MCF 10A (cell line): ENCODE measurements around the gene CCDC183. TPM values are rescaled to one million over a fixed set of nuclear protein-coding genes. Genes with fewer than 3 reads are reported as not detected.

Experiments
- BruUV-seq: library from RNA; stranded (reverse); fragments of 400-500 nt; replicated peaks from 2 replicates; lab custom pipeline; 2021; lab: Mats Ljungman, UMichigan
- CTCF ChIA-PET: fragments of 300-600 bp; sonication (Branson Sonifier 250); formaldehyde crosslinking; extraction: SDS; loops from one replicate; lab custom pipeline; 2021; ENCODE audit warnings: antibody characterized with exemption, inconsistent platforms; lab: Yijun Ruan, JAX
- POLR2A ChIA-PET: fragments of 300-600, 350-650 bp; sonication (Branson Sonifier 250); formaldehyde crosslinking; extraction: SDS; loops from one replicate; lab custom pipeline; 2020; ENCODE audit warnings: antibody characterized with exemption, inconsistent platforms; lab: Yijun Ruan, JAX
- DNase-seq: peaks from one replicate; pipeline ENCODE4 v3.0.0-alpha.2; 2018; ENCODE audit not compliant: unreplicated experiment
- H3K27ac Mint-ChIP-seq: one replicate; pipeline ENCODE4 v1.8.0; 2022; ENCODE audit warnings: mild to moderate bottlenecking, low read depth, mixed read lengths; ENCODE audit not compliant: unreplicated experiment
- H3K27me3 Mint-ChIP-seq: one replicate; pipeline ENCODE4 v1.8.0; 2022; ENCODE audit warnings: mixed read lengths; ENCODE audit not compliant: insufficient read depth, unreplicated experiment
- H3K36me3 Mint-ChIP-seq: one replicate; pipeline ENCODE4 v1.8.0; 2022; ENCODE audit warnings: mild to moderate bottlenecking, moderate library complexity, mixed read lengths; ENCODE audit not compliant: insufficient read depth, unreplicated experiment
- H3K4me1 Mint-ChIP-seq: one replicate; pipeline ENCODE4 v1.8.0; 2022; ENCODE audit warnings: mixed read lengths; ENCODE audit not compliant: insufficient read depth, unreplicated experiment
- H3K4me3 Mint-ChIP-seq: one replicate; pipeline ENCODE4 v1.8.0; 2022; ENCODE audit warnings: mild to moderate bottlenecking, moderate library complexity, mixed read lengths; ENCODE audit not compliant: unreplicated experiment
- H3K9me3 Mint-ChIP-seq: one replicate; pipeline ENCODE4 v1.8.0; 2022; ENCODE audit warnings: mixed read lengths; ENCODE audit not compliant: unreplicated experiment
- CTCF ChIP-seq: fragments of 200-600 bp; IDR thresholded peaks from one replicate; pipeline ENCODE4 v1.8.0; 2022; ENCODE audit warnings: antibody characterized with exemption, mild to moderate bottlenecking; ENCODE audit not compliant: unreplicated experiment
- intact Hi-C: fragments of 100-400 bp; cut with micrococcal nuclease; formaldehyde crosslinking; loops from 2 replicates; pipeline ENCODE4 v1.14.1; 2022
- total RNA-seq: library from RNA; stranded (reverse); gene quantifications from 2 replicates; pipeline ENCODE4 v1.2.3, GENCODE V29; 2022

Gene CCDC183
- total RNA-seq, 1 experiment from 2014 or later, result 0.26 TPM

GRCh38 chr9:136761545-136761981, 34.6 kb upstream of the CCDC183 start:
- no TSS peak for BruUV-seq
- no peak for DNase-seq
- intact Hi-C loops, result no loop called here
- H3K36me3 Mint-ChIP-seq, result no peaks in the 10 kb centered on the region
- CTCF ChIA-PET, result interaction anchor here (0.6 to 4.8 kb wide), 5 partner anchors 13 to 345 kb away, joined by 3 to 30 read pairs (median 4); no protein-coding TSS in a partner anchor
- no peak for TF ChIP-seq CTCF
- peaks cover 2% of the 10 kb centered on the region for H3K4me1 Mint-ChIP-seq
- no peaks in the 10 kb centered on the region for H3K27me3 Mint-ChIP-seq
- H3K27ac Mint-ChIP-seq, result no peak overlapping the region
- POLR2A ChIA-PET, result no interaction called here
- no peaks in the 10 kb centered on the region for H3K9me3 Mint-ChIP-seq
- H3K4me3 Mint-ChIP-seq, result no peak overlapping the region

DNA sequence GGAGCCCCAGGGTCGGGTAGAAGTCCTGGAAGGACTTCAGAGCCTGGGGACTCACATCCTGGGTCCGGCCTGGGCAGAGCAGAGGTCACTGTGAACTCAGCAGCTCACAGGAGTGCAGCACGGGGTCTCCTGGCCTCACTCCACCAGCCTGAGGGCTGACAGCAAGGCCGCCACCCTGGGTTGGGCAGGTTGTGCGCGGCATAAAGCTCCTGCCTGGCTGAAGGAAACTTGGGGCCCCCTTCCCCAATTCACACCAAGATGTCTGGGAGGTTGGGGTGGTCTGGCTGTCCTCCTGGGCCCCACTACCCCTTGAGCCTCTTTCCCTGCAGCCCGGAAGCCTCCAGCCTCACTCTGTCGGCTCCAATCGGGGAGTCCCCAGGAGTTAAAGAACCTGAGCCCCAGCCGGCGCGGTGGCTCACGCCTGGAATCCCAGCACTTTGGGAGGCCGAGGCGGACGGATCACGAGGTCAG, 33.9 kb upstream of the CCDC183 start:
- Mint-ChIP-seq H3K4me1 (peaks cover 7% of the 10 kb centered on the region), H3K27ac (no peak overlapping the region), H3K36me3 (no peaks in the 10 kb centered on the region), H3K27me3 (no peaks in the 10 kb centered on the region), H3K9me3 (no peaks in the 10 kb centered on the region), H3K4me3 (no peak overlapping the region)
- ChIA-PET POLR2A (no interaction called here), CTCF (interaction anchor here (0.6 to 4.8 kb wide), 5 partner anchors 12 to 273 kb away, joined by 3 to 30 read pairs (median 3); no protein-coding TSS in a partner anchor)
- BruUV-seq, result no TSS peak
- no peak for TF ChIP-seq CTCF
- DNase-seq, result no peak
- intact Hi-C loops, result no loop called here

GRCh38 chr9:136762915-136763648, 33.1 kb upstream of the CCDC183 start:
- no peak for TF ChIP-seq CTCF
- intact Hi-C loops, result no loop called here
- peak; percentile 14 for DNase-seq
- H3K27ac Mint-ChIP-seq, result no peak overlapping the region
- no peaks in the 10 kb centered on the region for H3K36me3 Mint-ChIP-seq
- no peaks in the 10 kb centered on the region for H3K9me3 Mint-ChIP-seq
- no peaks in the 10 kb centered on the region for H3K27me3 Mint-ChIP-seq
- ChIA-PET POLR2A (no interaction called here), CTCF (interaction anchor here (0.7 to 1.0 kb wide), 3 partner anchors 15 to 110 kb away, joined by 3 read pairs; no protein-coding TSS in a partner anchor)
- peaks cover 7% of the 10 kb centered on the region for H3K4me1 Mint-ChIP-seq
- BruUV-seq, result no TSS peak
- no peak overlapping the region for H3K4me3 Mint-ChIP-seq

DNA sequence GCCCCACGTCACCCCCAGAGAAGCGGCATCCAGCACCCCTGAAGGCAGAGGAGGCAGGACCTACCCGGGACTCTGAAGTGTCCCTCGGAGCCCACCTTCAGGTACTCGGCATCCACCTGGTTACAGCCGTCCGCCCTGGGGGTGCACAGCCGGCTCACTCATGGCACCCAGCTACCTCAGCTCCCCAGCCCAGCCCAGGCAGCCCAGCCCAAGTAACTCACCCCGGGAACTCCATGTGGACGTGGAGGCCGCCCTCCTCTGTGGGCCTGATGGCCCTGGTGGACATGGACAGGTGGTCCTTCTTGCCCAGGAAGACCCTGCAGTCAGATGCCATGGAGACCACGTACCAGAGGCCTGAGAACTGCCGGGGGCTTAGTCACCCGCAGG, 32.5 kb upstream of the CCDC183 start:
- no peak overlapping the region for H3K27ac Mint-ChIP-seq
- H3K4me1 Mint-ChIP-seq, result peaks cover 7% of the 10 kb centered on the region
- no peak for TF ChIP-seq CTCF
- POLR2A ChIA-PET, result no interaction called here
- no TSS peak for BruUV-seq
- H3K9me3 Mint-ChIP-seq, result no peaks in the 10 kb centered on the region
- intact Hi-C loops, result no loop called here
- H3K36me3 Mint-ChIP-seq, result no peaks in the 10 kb centered on the region
- CTCF ChIA-PET, result interaction anchor here (0.7 to 1.0 kb wide), 3 partner anchors 14 to 34 kb away, joined by 3 read pairs; no protein-coding TSS in a partner anchor
- no peak for DNase-seq
- H3K27me3 Mint-ChIP-seq, result no peaks in the 10 kb centered on the region
- no peak overlapping the region for H3K4me3 Mint-ChIP-seq
